IPS-15b (cell line): ENCODE measurements around the gene PPFIA1.

Source experiments
- H3K27me3 ChIP-seq: one replicate; pipeline ENCODE4 v1.6.1; 2013; ENCODE audit warnings: low read length; ENCODE audit not compliant: control insufficient read depth, insufficient read depth
- H3K36me3 ChIP-seq: one replicate; pipeline ENCODE4 v1.6.1; 2013; ENCODE audit warnings: low read length; ENCODE audit not compliant: control insufficient read depth, insufficient read depth
- H3K4me1 ChIP-seq: one replicate; pipeline ENCODE4 v1.6.1; 2013; ENCODE audit warnings: mild to moderate bottlenecking, low read length; ENCODE audit not compliant: control insufficient read depth, insufficient read depth
- H3K4me3 ChIP-seq: one replicate; pipeline ENCODE4 v1.5.1; 2013; ENCODE audit warnings: low read depth, low read length
- H3K9ac ChIP-seq: one replicate; pipeline ENCODE4 v1.6.1; 2013; ENCODE audit warnings: low read depth, mild to moderate bottlenecking, low read length
- H3K9me3 ChIP-seq: one replicate; pipeline ENCODE4 v1.6.1; 2013; ENCODE audit warnings: mild to moderate bottlenecking, low read length; ENCODE audit not compliant: control insufficient read depth, insufficient read depth

PPFIA1 gene

GRCh38 chr11:70367071-70367470 is 96.6 kb downstream of the PPFIA1 start:
- no peak overlapping the region for H3K9ac ChIP-seq
- H3K9me3 ChIP-seq: no peaks in the 10 kb centered on the region
- peaks cover 28% of the 10 kb centered on the region for H3K36me3 ChIP-seq
- H3K27me3 ChIP-seq: no peaks in the 10 kb centered on the region
- no peak overlapping the region for H3K4me3 ChIP-seq
- H3K4me1 ChIP-seq: no peaks in the 10 kb centered on the region

GRCh38 chr11:70368961-70369360 is 98.5 kb downstream of the PPFIA1 start:
- Histone ChIP-seq H3K9me3 (no peaks in the 10 kb centered on the region), H3K4me1 (no peaks in the 10 kb centered on the region), H3K9ac (no peak overlapping the region), H3K36me3 (peaks cover 22% of the 10 kb centered on the region), H3K27me3 (no peaks in the 10 kb centered on the region), H3K4me3 (no peak overlapping the region)

GRCh38 chr11:70371241-70371640 is 100.8 kb downstream of the PPFIA1 start:
- Histone ChIP-seq H3K4me1 (no peaks in the 10 kb centered on the region), H3K4me3 (no peak overlapping the region), H3K9ac (no peak overlapping the region), H3K27me3 (no peaks in the 10 kb centered on the region), H3K9me3 (no peaks in the 10 kb centered on the region), H3K36me3 (peaks cover 13% of the 10 kb centered on the region)

GRCh38 chr11:70372076-70372475 is 101.6 kb downstream of the PPFIA1 start:
- no peaks in the 10 kb centered on the region for H3K9me3 ChIP-seq
- H3K27me3 ChIP-seq: no peaks in the 10 kb centered on the region
- no peak overlapping the region for H3K4me3 ChIP-seq
- H3K4me1 ChIP-seq: no peaks in the 10 kb centered on the region
- H3K9ac ChIP-seq: no peak overlapping the region
- peaks cover 9% of the 10 kb centered on the region for H3K36me3 ChIP-seq

GRCh38 chr11:70376621-70377020 is 106.1 kb downstream of the PPFIA1 start:
- Histone ChIP-seq H3K9ac (no peak overlapping the region), H3K4me1 (no peaks in the 10 kb centered on the region), H3K9me3 (no peaks in the 10 kb centered on the region), H3K36me3 (peaks cover 16% of the 10 kb centered on the region), H3K4me3 (no peak overlapping the region), H3K27me3 (no peaks in the 10 kb centered on the region)

GRCh38 chr11:70377645-70378044 is 107.2 kb downstream of the PPFIA1 start:
- Histone ChIP-seq H3K4me3 (no peak overlapping the region), H3K4me1 (peaks cover 3% of the 10 kb centered on the region), H3K9me3 (no peaks in the 10 kb centered on the region), H3K27me3 (no peaks in the 10 kb centered on the region), H3K9ac (no peak overlapping the region), H3K36me3 (peaks cover 16% of the 10 kb centered on the region)

- Histone ChIP-seq H3K27me3 (no peaks in the 10 kb centered on the region), H3K36me3 (peaks cover 12% of the 10 kb centered on the region), H3K4me1 (peaks cover 3% of the 10 kb centered on the region), H3K9me3 (no peaks in the 10 kb centered on the region), H3K4me3 (no peak overlapping the region), H3K9ac (no peak overlapping the region)
Observed at GRCh38 chr11:70378506-70379134, 108.1 kb downstream of the PPFIA1 start.

- no peak overlapping the region for H3K9ac ChIP-seq
- H3K9me3 ChIP-seq: no peaks in the 10 kb centered on the region
- peaks cover 18% of the 10 kb centered on the region for H3K36me3 ChIP-seq
- peaks cover 3% of the 10 kb centered on the region for H3K4me1 ChIP-seq
- no peak overlapping the region for H3K4me3 ChIP-seq
- H3K27me3 ChIP-seq: no peaks in the 10 kb centered on the region
Observed at GRCh38 chr11:70381350-70381749, 110.9 kb downstream of the PPFIA1 start.

- H3K27me3 ChIP-seq: no peaks in the 10 kb centered on the region
- H3K9me3 ChIP-seq: no peaks in the 10 kb centered on the region
- peaks cover 18% of the 10 kb centered on the region for H3K36me3 ChIP-seq
- no peak overlapping the region for H3K4me3 ChIP-seq
- peaks cover 3% of the 10 kb centered on the region for H3K4me1 ChIP-seq
- no peak overlapping the region for H3K9ac ChIP-seq
Observed at GRCh38 chr11:70381872-70382861, 111.7 kb downstream of the PPFIA1 start.

- no peak overlapping the region for H3K9ac ChIP-seq
- H3K4me3 ChIP-seq: no peak overlapping the region
- peaks cover 8% of the 10 kb centered on the region for H3K36me3 ChIP-seq
- no peaks in the 10 kb centered on the region for H3K27me3 ChIP-seq
- no peaks in the 10 kb centered on the region for H3K9me3 ChIP-seq
- peaks cover 3% of the 10 kb centered on the region for H3K4me1 ChIP-seq
Observed at GRCh38 chr11:70383664-70384565, 113.4 kb downstream of the PPFIA1 start.

- Histone ChIP-seq H3K9ac (no peak overlapping the region), H3K9me3 (no peaks in the 10 kb centered on the region), H3K4me3 (no peak overlapping the region), H3K36me3 (peaks cover 6% of the 10 kb centered on the region), H3K4me1 (peaks cover 8% of the 10 kb centered on the region), H3K27me3 (no peaks in the 10 kb centered on the region)
Observed at GRCh38 chr11:70384566-70385152, 114.2 kb downstream of the PPFIA1 start.
